Chondrocyte (in vitro differentiated cells): ENCODE measurements around the gene PAX5. TPM values are rescaled to one million over a fixed set of nuclear protein-coding genes. Genes with fewer than 3 reads are reported as not detected.

Experiments
- DNase-seq: peaks from one replicate; pipeline ENCODE4 v3.0.0; 2021; ENCODE audit warnings: mixed read lengths, low spot score
- H3K27ac Mint-ChIP-seq: one replicate; pipeline ENCODE4 v1.8.0; 2021; ENCODE audit warnings: mild to moderate bottlenecking, moderate library complexity, mixed read lengths; ENCODE audit not compliant: unreplicated experiment
- H3K27me3 Mint-ChIP-seq: 2 replicates; pipeline ENCODE4 v1.8.0; 2021; ENCODE audit warnings: low read depth, mixed read lengths
- H3K36me3 Mint-ChIP-seq: 2 replicates; pipeline ENCODE4 v1.8.0; 2021; ENCODE audit warnings: low read depth, mixed read lengths
- H3K4me1 Mint-ChIP-seq: 2 replicates; pipeline ENCODE4 v1.8.0; 2021; ENCODE audit warnings: low read depth, mild to moderate bottlenecking, mixed read lengths
- H3K4me3 Mint-ChIP-seq: one replicate; pipeline ENCODE4 v1.8.0; 2021; ENCODE audit warnings: mild to moderate bottlenecking, moderate library complexity, mixed read lengths; ENCODE audit not compliant: unreplicated experiment
- H3K9me3 Mint-ChIP-seq: 2 replicates; pipeline ENCODE4 v1.8.0; 2021; ENCODE audit warnings: low read depth, mixed read lengths
- CTCF ChIP-seq: fragments of 200-600 bp; sonication (generic); IDR thresholded peaks from 2 replicates; pipeline ENCODE4 v1.5.0; 2021; ENCODE audit warnings: antibody characterized with exemption, mild to moderate bottlenecking, moderate library complexity
- total RNA-seq: library from RNA; stranded (reverse); gene quantifications from 3 replicates; pipeline ENCODE4 v1.2.1, GENCODE V29; 2021

PAX5 gene
- total RNA-seq, 1 donor from 2014 or later: not detected

GRCh38 chr9:36930941-36931340 lies 103.1 kb downstream of the PAX5 start:
- Mint-ChIP-seq H3K27ac (no peak overlapping the region), H3K4me3 (no peak overlapping the region), H3K9me3 (peaks cover 4% of the 10 kb centered on the region), H3K27me3 (peaks cover 20% of the 10 kb centered on the region), H3K36me3 (peaks cover 2% of the 10 kb centered on the region), H3K4me1 (peaks cover 6% of the 10 kb centered on the region)
- no peak for TF ChIP-seq CTCF
- no peak for DNase-seq

GRCh38 chr9:36929350-36929675 lies 104.8 kb downstream of the PAX5 start:
- no peak for TF ChIP-seq CTCF
- peaks cover 4% of the 10 kb centered on the region for H3K9me3 Mint-ChIP-seq
- peaks cover 4% of the 10 kb centered on the region for H3K36me3 Mint-ChIP-seq
- H3K27me3 Mint-ChIP-seq: peaks cover 17% of the 10 kb centered on the region
- H3K4me3 Mint-ChIP-seq: no peak overlapping the region
- no peak for DNase-seq
- H3K4me1 Mint-ChIP-seq: peaks cover 9% of the 10 kb centered on the region
- H3K27ac Mint-ChIP-seq: no peak overlapping the region

- Mint-ChIP-seq H3K4me3 (no peak overlapping the region), H3K36me3 (peaks cover 4% of the 10 kb centered on the region), H3K9me3 (peaks cover 4% of the 10 kb centered on the region), H3K27me3 (peaks cover 16% of the 10 kb centered on the region), H3K27ac (no peak overlapping the region), H3K4me1 (peaks cover 14% of the 10 kb centered on the region)
- no peak for DNase-seq
- no peak for TF ChIP-seq CTCF
These were observed 105.3 kb downstream of the PAX5 start for GRCh38 chr9:36928670-36929349.

GRCh38 chr9:36928210-36928609 lies 105.9 kb downstream of the PAX5 start:
- no peak for TF ChIP-seq CTCF
- H3K27ac Mint-ChIP-seq: no peak overlapping the region
- DNase-seq: no peak
- H3K36me3 Mint-ChIP-seq: peaks cover 3% of the 10 kb centered on the region
- peaks cover 14% of the 10 kb centered on the region for H3K27me3 Mint-ChIP-seq
- H3K9me3 Mint-ChIP-seq: peaks cover 4% of the 10 kb centered on the region
- peaks cover 20% of the 10 kb centered on the region for H3K4me1 Mint-ChIP-seq
- no peak overlapping the region for H3K4me3 Mint-ChIP-seq

- H3K4me3 Mint-ChIP-seq: no peak overlapping the region
- H3K9me3 Mint-ChIP-seq: no peaks in the 10 kb centered on the region
- H3K36me3 Mint-ChIP-seq: peaks cover 2% of the 10 kb centered on the region
- DNase-seq: no peak
- H3K27me3 Mint-ChIP-seq: peaks cover 8% of the 10 kb centered on the region
- peaks cover 30% of the 10 kb centered on the region for H3K4me1 Mint-ChIP-seq
- no peak for TF ChIP-seq CTCF
- no peak overlapping the region for H3K27ac Mint-ChIP-seq
These were observed 109.2 kb downstream of the PAX5 start for GRCh38 chr9:36924757-36925432.
